ENCODE data around the gene AHRR.

GRCh38 chr5:464446-464842 lies 142.9 kb downstream of the AHRR start:
- TF ChIP-seq SP1 (IDR thresholded peaks at IDR 0.05) (no peak), FOXK2 (IDR thresholded peaks at IDR 0.05) (no peak), FOXA1 (IDR thresholded peaks at IDR 0.05) (no peak), ARNT (IDR thresholded peaks at IDR 0.05) (no peak), SUZ12 (IDR thresholded peaks at IDR 0.05) (no peak), CTBP1 (IDR thresholded peaks at IDR 0.05; ENCODE audit: borderline replicate concordance) (no peak), PKNOX1 (IDR thresholded peaks at IDR 0.05) (no peak), FOXM1 (IDR thresholded peaks at IDR 0.05; ENCODE audit: borderline replicate concordance) (no peak), BHLHE40 (IDR thresholded peaks at IDR 0.05; ENCODE audit: borderline replicate concordance) (no peak), LEF1 (IDR thresholded peaks at IDR 0.05; ENCODE audit: borderline replicate concordance) (no peak), ELF4 (IDR thresholded peaks at IDR 0.05) (no peak)
